ENCODE data around the gene PRKD3. TPM values are rescaled to one million over a fixed set of nuclear protein-coding genes. Genes with fewer than 3 reads are reported as not detected.

Gene PRKD3
- total and polyA plus RNA-seq, 7 donors: 4.4 to 78.8 (median 53.9) TPM

DNA sequence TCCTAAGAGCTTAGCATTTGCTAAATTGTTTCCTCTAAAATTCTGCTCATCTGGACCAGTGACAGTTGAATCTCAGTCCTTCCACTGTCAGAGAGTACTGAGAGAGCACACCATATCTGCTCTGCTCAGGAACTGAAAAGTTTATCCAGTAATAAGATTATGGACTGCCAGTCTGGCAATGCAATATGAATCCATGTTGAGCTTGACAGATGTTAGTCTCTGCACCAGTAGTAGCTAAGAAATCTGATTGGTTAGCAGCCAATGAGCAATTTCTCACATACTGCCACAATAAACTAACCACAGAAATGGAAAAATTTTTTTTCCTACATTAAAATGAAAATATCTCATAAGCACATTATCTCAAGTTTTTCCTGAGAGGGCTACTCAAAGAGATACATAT lies 2.3 kb downstream of the PRKD3 start:
- H3K4me3 ChIP-seq: peak overlapping the region in 3 of 4 donors; percentile 66 to 98 (median 90)
- peaks cover 0 to 73% (median 60%) of the 10 kb centered on the region in 4 donors for H3K4me1 ChIP-seq
- H3K9me3 ChIP-seq: no peaks in the 10 kb centered on the region
- intact Hi-C loops (cut with DNase I): loop anchor here (5.0 kb wide), 1 partner anchor 50 kb away; no protein-coding TSS in a partner anchor
- peak overlapping the region in 3 of 4 donors; percentile 86 to 96 (median 95) for H3K27ac ChIP-seq
- no peaks in the 10 kb centered on the region for H3K36me3 ChIP-seq
- H3K27me3 ChIP-seq: no peaks in the 10 kb centered on the region
- no peak for DNase-seq
- TF ChIP-seq POLR2AphosphoS5 (IDR thresholded peaks at IDR 0.05) (no peak), POLR2A (IDR thresholded peaks at IDR 0.05) (no peak), EP300 (IDR thresholded peaks at IDR 0.05) (no peak)
- TF ChIP-seq, protein P1, sequence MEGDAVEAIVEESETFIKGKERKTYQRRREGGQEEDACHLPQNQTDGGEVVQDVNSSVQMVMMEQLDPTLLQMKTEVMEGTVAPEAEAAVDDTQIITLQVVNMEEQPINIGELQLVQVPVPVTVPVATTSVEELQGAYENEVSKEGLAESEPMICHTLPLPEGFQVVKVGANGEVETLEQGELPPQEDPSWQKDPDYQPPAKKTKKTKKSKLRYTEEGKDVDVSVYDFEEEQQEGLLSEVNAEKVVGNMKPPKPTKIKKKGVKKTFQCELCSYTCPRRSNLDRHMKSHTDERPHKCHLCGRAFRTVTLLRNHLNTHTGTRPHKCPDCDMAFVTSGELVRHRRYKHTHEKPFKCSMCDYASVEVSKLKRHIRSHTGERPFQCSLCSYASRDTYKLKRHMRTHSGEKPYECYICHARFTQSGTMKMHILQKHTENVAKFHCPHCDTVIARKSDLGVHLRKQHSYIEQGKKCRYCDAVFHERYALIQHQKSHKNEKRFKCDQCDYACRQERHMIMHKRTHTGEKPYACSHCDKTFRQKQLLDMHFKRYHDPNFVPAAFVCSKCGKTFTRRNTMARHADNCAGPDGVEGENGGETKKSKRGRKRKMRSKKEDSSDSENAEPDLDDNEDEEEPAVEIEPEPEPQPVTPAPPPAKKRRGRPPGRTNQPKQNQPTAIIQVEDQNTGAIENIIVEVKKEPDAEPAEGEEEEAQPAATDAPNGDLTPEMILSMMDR (IDR thresholded peaks at IDR 0.05): no peak

DNA sequence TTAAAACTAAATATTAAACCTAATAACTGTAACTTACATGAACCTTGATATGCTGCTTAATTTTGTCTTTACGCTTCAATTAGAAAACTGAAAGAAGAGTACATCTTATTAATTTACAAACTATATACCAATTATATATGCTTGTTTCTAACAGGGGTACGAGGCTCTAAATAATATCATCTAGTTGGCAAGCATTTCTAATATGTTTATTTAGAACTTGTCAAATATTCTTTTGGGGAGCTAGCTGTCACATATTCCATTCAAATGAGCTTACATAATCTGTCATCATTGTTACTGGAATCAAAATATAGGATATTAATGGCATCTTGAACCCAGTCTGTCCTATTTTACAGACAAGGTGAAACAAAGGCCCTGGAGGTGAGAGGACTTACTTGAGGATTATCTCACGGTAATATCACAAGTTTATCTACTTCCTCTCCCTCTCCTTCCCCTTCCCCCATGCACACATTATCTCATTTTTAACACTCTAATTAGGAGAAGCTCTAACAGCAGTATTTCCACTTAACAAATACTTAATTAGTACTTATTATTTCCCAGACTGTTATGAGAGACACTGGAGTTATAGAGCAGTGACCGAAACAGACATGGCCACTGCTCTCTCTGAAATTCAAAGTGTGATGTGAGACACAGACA lies 3.5 kb downstream of the PRKD3 start:
- H3K27ac ChIP-seq: peak overlapping the region in 2 of 4 donors; percentile 95 to 96
- intact Hi-C loops (cut with DNase I): loop anchor here (5.0 kb wide), 1 partner anchor 49 kb away; no protein-coding TSS in a partner anchor
- WGBS, 2 donors: 78 to 86% methylated on average over 4 of the region's 4 CpGs
- TF ChIP-seq, protein P1 (IDR thresholded peaks at IDR 0.05): no peak
- TF ChIP-seq EP300 (IDR thresholded peaks at IDR 0.05) (no peak), POLR2AphosphoS5 (IDR thresholded peaks at IDR 0.05) (no peak), POLR2A (IDR thresholded peaks at IDR 0.05) (no peak)
- no peaks in the 10 kb centered on the region for H3K27me3 ChIP-seq
- H3K36me3 ChIP-seq: peaks cover 0 to 4% (median 0%) of the 10 kb centered on the region in 4 donors
- peak overlapping the region in 2 of 4 donors; percentile 90 to 98 for H3K4me3 ChIP-seq
- peaks cover 0 to 77% (median 54%) of the 10 kb centered on the region in 4 donors for H3K4me1 ChIP-seq
- DNase-seq: no peak
- no peaks in the 10 kb centered on the region for H3K9me3 ChIP-seq

DNA sequence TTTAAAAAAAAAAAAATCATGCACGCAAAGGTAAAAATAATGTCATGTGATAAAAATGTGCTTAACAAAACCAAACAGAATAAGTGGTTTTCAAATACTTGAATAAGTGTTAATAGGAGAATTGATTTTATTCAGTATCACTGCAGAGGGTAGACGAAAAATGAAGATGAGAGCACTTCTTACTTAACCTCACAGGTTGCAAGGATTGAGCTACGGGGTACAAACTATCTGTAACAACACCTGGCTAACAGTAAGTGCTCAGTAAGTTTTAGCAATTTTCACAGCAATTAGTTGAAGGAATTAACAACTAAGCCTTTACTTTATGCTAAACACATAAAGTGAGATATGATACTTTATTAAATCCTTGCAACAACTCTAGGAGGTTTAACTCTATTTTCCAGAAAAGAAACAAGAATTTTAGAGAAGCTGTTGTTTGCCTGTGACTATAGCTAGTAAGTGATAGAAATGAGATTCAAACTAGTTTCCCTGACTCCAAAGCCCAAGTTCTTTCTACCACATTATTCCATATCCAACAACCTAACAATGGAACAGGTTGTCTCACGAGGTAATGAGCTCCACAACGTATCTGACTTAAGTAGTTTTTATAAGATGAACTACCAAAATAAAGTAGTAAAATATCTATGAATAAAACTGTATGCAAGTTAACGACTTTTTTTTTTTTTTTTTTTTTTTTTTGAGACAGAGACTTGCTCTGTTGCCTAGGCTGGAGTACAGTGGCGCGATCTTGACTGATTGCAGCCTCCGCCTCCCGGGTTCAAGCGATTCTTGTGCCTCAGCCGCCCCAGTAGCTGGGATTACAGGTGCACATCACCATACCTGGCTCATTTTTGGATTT lies 4.7 kb downstream of the PRKD3 start:
- intact Hi-C loops (cut with DNase I): loop anchor here (5.0 kb wide), 1 partner anchor 48 kb away; no protein-coding TSS in a partner anchor
- Histone ChIP-seq H3K4me1 (peaks cover 0 to 80% (median 57%) of the 10 kb centered on the region in 4 donors), H3K4me3 (no peak overlapping the region), H3K27ac (peak overlapping the region in 1 of 4 donors; percentile 52), H3K27me3 (no peaks in the 10 kb centered on the region), H3K36me3 (peaks cover 0 to 12% (median 0%) of the 10 kb centered on the region in 4 donors), H3K9me3 (no peaks in the 10 kb centered on the region)
- 91 to 92% methylated on average over 12 of the region's 12 CpGs for WGBS, 2 donors
- no peak for DNase-seq
- no peak for TF ChIP-seq EP300 (IDR thresholded peaks at IDR 0.05)
- TF ChIP-seq, protein P1 (IDR thresholded peaks at IDR 0.05): no peak

DNA sequence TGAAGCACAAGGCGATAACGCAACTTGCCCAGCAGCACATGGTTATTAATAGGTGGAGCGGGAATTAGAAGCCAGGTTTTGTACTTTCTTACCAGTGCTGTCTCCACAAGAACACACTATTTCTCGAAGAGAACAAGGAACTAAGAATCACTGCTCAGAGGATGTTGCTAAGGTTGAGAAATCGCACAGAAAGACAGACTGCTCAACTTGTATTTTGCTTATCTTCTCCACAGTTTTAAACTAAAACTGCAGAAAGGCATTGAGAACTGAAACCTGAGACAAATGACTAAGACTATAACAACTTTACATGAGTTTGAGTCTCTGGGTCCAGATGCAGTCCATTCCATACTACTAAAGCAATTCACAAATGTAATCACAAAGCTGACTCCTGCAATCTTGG lies 6.2 kb downstream of the PRKD3 start:
- peaks cover 0 to 96% (median 57%) of the 10 kb centered on the region in 4 donors for H3K4me1 ChIP-seq
- no peak for DNase-seq
- intact Hi-C loops (cut with DNase I): no loop called here
- H3K36me3 ChIP-seq: peaks cover 0 to 12% (median 0%) of the 10 kb centered on the region in 4 donors
- no peaks in the 10 kb centered on the region for H3K27me3 ChIP-seq
- H3K9me3 ChIP-seq: no peaks in the 10 kb centered on the region
- peak overlapping the region; percentile 5 to 52 (median 14) for H3K27ac ChIP-seq
- TF ChIP-seq EP300 (IDR thresholded peaks at IDR 0.05) (no peak), POLR2AphosphoS5 (IDR thresholded peaks at IDR 0.05) (no peak)
- TF ChIP-seq, protein P1 (IDR thresholded peaks at IDR 0.05): no peak
- WGBS, 2 donors: 70 to 88% methylated on average over 5 of the region's 5 CpGs
- peak overlapping the region in 1 of 4 donors; percentile 9 for H3K4me3 ChIP-seq
